Medulla oblongata (tissue), 1 donor: ENCODE data around the gene MTAP.
A peak's percentile ranks its signal among the peaks of the same experiment; 100 is the strongest.

Experiments used
- DNase-seq: peaks from one replicate; pipeline ENCODE4 v3.0.0-alpha.2; 2015; ENCODE audit errors: extremely low spot score

MTAP gene

DNA sequence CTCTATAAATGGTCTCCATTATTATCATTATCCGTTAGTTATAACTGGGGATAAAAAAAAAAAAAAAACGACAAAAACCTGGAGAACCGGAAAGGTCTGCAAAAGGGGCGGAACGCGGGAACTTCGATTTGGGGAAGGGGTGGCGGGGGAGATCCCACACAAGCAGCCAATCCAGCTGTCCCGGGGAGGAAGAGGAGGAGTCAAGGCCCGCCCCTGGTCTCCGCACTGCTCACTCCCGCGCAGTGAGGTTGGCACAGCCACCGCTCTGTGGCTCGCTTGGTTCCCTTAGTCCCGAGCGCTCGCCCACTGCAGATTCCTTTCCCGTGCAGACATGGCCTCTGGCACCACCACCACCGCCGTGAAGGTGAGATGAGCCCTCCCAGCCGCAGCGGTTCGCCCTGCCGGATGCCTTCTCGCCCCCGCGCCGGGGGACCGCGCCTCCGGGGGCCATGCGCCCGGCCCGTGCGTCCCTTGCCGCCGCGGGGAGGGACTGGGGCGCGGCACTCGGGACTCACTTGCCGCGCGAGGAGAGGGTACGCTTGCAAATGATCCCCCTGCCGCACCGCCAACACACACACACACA is at the start of gene MTAP:
MTAP (plus strand) TSS at position 219 of the 583 bp plus-strand sequence; CDS start at position 332, 113 bp downstream.
- DNase-seq, result peak; percentile 96

DNA sequence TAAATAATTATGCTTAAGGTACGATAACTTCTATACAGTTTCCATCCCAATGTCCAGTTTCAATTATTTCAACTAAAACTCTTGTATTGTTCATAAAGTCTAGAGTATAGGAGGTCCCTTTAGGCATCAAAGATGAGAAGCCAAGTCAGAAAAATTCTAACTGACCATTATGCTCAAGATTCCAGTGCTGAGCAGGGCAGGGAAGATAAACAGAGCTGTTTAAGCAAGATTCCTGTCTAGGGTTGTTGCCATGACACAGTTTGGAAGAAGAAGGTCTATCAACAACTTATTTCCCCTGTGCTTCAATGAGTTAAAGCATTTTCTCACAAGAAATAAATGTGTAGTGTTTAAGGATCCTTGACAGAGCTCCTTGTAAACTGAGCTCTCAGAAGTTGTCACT is 48.9 kb upstream of the MTAP start:
- DNase-seq, result no peak

DNA sequence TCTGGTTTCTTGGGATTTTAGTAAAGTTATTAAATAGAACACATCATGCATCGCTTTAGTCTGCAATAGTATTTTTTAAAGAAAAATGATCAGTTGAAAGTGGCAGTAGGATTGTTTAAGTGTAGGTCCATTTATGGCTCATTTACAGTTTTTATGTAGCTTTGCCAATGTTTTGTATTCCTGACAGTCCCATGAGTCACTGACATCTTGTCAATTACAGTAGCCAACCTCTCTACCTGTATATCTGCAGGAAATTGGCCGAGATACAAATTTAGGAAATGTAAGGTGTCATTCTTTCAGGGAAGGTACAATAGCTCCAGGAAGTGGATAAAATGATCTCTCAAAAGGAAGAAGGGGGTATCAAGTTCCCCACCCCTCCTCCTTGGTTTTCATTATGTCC is 47.7 kb upstream of the MTAP start:
- DNase-seq, result no peak

DNA sequence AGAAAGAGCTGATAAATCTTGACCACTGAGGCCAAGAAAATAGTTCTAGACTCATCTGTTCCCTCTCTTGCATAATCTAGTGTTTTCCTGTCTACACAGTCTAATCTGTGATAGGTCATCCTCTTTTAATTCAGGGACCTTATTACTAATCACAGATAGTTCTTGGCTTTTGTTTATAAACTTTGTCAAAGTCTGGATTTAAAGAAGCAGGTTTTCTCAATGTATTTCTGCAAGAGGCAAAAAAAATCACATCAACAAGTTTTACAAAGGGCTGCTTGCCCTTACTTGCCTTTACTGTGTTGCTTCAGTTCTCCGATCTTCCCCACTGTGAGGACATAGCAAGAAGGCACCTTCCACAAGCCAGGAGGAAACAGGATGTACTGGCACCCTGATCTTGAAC is 43.9 kb upstream of the MTAP start:
- DNase-seq, result no peak

DNA sequence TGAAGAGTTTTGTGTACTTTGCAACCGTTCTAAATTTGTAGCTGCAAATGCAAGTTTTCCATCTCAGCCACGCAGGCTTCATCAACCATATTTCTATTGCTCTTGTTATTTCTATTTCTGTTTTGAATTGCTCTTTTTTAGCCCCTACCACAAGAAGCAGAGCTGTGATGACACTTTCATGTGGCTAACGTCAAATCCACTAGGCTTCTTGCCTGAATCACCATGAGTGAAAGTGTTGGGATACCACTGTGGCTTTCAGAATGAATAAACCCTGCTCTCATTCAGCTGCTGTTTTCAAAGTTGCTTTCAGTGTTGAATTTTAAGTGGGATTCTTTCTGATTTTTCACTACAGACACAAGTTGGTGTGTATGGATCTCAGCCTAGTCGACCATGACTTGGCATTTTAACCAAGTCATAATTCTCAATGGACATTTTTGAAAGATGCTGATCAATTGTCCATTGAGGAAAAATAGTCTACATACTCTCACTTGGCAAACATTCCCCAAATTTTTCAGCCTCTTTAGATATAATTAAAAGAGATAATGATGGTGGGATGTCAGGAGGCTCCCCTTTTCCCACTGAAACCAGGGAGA is 41.0 kb upstream of the MTAP start:
- no peak for DNase-seq

DNA sequence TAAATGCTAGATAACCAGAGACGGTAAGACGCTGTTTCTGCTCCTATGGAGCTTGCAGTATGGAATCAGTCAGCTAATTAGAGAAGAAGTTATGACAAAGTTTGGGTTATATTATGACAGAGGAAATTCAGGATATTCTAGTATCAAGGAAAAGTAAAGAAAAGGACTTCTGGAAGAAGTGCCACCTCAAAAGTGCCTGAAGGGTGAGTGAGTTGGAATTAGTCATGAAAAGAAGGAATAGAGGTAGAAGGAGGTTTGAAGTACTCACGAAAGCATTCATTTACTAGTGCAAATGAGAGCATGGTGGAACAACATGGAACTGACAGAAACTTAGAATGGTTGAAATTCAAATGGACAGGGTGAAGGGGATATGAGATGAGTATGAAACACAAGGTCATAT is 40.4 kb upstream of the MTAP start:
- no peak for DNase-seq

DNA sequence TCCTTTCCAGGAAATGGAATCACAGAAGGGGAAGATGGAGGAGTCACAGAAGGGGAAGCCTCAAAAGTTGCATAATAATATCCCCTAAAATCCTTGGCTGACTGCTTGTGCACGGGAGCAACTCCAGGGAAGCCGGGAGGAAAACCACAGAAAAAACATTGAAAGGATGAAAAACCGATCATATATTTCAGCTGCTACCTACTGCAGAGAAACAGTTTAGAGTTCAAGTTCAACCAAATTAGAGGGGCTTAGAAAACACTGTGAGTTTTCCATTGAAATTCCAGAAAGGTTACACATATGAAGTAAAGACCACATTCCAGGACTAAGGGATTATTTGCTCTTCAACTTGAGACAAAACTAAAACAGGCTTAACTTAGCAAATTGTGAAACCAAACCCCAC is 37.6 kb upstream of the MTAP start:
- DNase-seq, result no peak

DNA sequence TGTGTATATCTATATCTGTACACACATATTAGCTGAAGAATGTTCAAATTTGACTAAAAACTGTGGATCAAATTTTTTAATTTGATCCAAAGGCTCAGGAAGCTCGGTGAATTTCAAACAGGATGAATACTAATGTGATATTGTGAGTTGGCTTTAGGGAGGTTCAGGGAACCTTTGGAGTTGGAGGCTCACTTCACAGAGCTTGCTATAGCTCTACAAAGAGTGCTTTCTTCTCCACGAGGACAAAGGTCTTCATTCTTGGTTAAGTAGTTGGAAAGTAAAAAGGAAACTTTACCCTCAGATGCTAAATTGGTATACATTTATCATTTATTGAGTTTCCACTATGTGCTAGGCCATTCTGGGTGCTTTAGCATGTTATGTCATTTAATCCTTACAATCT is 36.3 kb upstream of the MTAP start:
- no peak for DNase-seq

DNA sequence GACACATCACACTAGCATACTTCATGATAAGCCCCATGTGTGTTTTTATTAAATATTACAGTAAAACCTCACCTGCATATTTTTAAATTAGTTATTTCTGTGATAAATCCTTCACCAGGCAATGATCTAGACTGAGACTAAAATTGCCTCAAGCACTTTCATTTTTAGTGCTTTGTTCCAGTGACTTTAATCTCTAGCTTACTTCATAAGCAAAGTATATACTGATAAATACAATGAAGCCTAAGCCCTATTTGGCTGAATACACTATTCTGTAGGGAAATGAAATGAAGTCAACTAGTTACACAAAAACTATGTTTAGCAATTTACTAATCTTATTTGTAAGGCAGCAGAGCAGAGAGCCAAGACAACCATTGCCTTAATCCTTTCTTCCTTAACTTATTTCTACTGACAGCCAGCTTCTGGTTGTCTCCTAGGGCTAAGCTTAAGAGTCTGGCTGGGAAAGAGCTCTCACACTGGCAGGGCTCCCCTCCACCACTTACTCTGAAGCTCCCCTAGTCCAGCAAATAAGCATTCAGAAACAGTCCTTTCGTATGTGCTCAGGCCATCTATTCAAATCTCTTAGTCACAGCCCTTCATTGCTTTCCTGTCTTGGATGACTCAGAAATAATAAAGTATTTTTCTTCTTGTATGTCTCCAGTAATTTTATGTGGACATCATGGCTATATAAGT is 31.4 kb upstream of the MTAP start:
- DNase-seq, result no peak

DNA sequence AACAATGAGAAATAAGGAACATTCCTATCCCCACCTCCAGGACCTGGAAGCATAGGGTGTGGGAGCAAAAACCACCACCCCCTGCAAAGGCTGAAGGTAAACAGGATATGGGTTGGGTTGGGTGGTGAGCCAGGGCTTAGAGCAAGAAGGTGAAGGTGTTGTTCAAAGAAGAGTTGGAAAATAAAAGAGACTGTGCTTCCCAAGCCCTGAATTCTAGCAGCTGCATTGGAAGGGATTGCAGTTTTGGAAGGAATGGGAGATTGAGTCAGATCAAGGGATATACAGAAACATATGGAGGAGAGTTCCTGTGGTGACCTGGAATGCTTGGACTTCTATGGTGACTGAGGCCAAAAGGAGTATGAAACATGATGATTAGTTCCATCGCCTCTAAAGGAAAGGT is 24.7 kb upstream of the MTAP start:
- DNase-seq, result no peak

DNA sequence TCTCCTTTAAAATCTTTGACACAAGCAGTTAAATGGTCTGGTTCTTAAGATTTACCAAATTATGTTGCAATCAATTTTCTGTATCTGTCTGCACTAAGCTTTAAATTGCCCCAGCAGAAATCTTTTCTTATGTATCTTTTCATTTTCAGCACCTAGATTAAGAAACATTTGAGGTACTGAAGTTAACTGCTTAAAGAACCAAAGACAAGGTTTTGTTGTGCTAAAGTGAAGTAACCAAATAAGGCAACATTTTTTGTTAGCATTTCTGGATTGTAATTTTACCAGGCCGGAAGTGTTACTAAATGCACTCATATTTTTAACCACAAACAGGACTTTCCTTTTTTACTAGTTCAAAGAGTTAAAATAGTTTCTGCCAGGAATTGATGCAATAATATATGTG is 24.1 kb upstream of the MTAP start:
- no peak for DNase-seq

DNA sequence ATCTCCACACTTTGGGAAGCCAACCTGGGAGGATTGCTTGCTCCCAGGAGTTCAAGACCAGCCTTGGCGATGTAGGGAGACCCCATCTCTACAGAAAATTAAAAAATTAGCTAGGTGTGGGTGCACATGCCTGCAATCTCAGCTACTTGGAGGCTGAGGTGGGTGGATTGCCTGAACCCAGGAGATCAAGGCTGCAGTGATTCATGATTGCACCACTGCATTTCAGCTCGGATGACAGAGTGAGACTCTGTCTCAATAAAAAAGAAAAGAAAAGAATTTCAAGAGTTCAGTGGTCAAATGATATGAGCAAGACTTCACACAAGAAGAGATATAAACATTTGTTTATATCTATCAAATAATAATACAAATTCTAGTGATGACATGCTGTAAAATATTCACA is 23.0 kb upstream of the MTAP start:
- no peak for DNase-seq

DNA sequence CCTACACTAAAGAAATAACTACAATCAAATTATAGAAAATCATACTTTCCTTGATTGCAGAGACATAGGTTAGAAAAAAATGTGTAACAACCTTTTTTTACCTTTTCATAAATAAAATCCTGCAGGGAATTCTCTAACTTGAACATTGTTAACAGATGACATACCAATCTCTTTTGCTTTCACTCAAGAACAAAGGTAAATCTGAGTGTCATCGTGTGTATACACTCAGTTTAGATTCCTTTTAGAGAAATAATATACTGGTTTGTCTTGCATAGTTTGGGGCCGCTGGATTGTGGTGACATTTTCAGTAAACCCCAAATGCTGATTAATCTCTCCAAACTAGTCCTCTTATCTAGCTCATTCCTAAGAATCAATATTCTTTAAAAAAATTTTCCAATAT is 20.8 kb upstream of the MTAP start:
- no peak for DNase-seq

DNA sequence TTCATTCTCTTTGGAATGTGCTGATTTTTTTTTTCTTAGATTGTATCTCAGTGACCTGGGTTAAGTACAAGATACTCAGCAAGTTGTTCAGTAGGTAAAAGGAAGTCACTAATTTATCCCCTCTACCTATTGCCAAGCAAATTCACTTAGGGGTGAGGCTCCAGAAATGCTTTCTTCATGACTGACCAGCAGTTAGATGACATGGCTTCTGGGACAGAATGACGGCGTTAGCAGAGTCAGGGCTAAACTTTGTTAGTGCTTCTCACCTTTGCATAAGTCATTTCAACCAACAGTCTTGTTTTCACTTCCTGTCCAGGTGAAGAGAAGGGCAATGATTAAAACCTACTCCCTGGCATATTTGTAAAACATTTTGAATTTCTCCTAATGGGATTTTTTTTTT is 20.2 kb upstream of the MTAP start:
- DNase-seq, result no peak

DNA sequence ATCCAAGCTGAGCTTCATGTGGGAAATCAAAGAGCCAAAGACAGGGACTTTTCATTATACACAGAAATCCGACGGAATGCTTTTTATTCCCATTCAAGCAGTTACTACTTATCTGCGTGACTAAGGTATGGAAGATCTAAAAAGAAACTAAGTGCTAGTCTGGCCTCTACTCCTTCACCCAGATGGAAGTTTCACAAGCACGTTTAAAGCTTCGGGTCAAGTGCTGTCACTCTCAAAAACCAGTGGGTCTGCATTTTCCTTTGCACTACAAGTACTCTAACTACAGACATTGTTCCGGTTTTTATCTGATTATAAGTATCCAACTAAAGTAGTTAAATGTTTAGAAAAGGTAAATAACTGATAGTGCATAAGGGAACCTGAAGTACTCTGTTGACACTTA is 13.7 kb upstream of the MTAP start:
- DNase-seq, result no peak

DNA sequence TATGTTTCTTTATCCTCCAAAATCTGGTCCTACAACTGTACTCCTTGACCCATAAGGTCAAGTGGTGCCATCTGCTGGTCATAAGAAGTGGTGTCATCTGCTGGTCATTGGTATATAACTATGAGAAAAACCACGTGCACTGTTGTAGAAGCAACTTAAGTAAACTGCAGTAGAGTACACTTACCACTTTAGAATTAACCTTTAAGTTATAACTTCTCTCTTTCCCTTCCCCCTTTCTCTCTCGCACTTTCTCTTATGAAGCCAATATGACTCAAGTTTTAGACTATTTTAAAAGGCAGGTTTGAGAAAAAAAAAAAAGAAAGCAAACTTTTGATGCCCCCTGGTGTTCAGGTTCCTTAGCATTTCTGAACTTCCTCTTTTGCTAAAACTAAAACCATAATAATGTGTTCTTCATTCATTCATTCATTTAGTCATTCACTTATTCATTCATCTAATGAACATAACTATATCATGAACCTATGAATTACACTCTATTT is 12.8 kb upstream of the MTAP start:
- peak; percentile 94 for DNase-seq

DNA sequence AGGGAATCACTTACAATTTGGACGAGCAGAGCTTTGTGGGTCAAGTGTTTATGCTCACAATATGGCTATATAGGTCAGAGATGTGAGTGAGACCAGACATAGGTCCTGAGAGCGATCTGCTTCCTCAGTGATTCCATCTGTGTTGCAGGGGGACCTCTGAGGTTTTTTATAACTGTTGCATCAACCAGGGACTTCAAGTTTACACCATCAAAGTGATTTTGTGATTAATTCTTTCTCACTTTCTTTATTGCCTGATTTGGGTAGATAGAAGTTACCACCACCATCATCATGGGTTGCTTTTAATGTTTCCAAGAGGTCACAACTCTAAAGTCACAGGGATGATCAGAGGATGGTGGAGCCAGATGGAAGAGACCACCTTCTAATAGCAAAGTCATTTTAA is 7.0 kb upstream of the MTAP start:
- DNase-seq, result no peak

DNA sequence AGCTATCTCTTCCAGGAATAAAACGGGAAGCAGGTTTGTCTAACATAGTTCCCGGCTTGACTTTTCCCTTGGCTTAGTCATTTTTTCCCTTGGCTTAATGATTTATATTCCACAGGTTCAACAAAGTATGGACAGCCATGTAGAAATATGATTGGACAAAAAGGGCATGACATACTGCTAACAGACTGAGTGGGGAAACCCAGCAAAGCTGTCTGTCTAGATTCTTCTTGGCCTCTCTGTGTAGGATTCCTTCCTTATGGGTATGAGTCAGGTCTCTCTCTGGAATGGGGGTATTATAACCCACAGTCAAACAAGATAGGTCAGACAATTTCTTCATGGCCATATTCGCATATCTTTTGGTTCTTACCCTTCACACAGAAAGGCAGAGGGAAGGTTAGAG is 5.7 kb upstream of the MTAP start:
- no peak for DNase-seq

DNA sequence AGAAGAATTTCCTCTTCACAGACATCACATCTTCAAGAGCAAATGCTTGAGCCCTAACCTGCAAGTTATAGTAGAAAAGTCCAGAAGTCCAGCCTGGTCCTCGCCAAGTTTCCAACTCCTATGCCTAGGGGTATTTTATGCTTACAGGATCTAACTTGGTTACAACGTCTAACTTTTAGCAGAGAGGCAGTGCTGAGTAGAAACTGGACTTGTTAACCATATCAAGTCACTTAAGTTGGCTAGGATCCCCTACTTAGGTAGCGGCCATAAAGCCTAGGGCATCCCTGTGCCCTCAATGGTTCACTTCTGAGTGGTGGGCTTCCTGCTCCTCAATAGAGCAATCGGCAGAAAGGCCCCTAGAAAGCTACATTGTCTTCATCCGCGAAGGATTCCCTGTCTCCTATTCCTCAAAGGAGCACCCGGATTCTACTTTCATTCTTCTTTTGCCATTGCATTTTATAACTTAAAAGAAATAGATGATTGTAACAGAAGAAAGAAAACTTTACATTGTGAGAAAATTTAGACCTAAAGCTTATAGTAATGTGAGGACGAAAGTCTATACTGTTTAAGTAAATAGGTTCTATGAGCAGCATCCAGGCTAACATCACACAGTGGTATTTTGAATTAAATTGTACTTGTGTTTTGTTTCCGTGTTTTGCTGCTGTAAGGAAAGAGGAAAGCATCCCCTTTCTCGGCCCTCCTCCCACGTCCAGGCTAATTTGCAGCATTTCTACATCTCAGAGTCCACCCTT is 1.3 kb upstream of the MTAP start:
- no peak for DNase-seq

DNA sequence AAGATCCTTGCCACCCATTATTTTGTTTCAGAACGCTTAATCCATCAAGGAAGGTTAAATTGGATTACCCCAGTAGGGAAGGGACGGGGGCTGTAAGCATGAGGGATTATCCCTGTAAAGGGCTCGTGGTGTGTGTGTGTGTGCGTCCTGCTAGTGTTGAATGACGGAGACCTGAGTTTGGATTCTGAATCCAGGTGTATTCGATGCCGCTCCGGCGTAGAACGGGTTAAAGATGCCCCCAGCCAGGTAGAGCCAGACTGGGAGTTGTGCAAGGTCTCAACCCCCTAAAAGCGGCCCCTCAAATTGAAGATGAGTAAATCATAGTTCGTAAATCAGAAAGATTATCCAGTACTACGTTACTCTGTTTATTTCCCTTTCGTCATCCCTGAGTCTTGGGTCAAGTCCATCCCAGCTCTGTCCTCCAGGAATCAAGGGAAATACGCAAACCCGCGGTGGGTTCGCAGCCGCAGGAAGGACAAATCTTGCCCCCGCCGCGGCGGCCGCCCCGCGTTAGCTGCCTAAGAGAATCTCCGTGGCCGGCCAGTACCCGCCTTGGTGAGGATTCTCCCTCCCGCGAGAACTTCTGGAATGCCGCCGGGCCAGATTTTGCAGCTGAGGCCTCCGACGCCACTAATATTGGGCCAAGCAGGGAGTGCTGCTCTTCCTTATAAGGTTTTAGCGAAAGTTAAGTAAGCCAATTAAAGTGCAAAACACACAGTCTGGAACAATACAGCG is 586 bp upstream of the MTAP start:
- DNase-seq, result no peak

DNA sequence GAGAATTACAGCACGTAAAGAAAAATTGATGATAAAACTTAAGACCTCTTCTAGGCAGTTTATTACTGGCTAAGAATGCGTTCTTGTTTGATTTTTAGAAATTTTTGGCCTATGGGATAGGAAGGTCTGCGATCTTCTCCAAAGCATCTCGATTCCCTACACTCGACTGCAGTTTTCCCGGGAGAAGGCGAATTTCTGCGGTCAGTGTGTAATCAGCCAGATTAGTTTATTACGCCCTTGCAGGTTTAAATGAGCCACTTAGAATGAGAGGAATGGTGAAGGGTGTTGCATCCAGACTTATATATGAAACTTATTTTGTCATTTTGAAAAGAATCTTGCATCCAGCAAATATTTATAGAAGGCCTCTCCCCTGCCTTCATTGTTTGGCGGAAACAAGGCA is 1.2 kb downstream of the MTAP start:
- DNase-seq, result peak; percentile 33

DNA sequence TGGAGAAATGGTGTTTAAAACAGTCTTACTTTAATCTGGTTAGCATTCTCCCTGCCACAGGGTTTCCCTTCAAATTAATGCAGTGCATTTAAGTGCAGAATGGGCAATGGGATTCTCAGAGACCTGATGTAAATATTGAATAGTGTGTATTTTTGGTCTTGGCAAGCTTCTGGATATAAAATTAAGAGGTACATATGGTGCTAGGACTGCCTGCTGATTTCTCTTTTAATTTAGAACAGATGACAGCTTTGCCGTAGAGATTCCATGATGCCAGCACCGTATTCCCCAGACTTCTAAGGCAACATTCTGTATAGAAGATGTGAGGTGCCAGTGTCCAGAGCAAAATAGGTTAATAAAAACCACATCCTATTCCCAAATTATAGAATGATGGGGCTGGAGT is 1.9 kb downstream of the MTAP start:
- DNase-seq, result no peak
